ENCODE data around the gene LILRA5. TPM values are rescaled to one million over a fixed set of nuclear protein-coding genes. Genes with fewer than 3 reads are reported as not detected.

Gene LILRA5
- total and polyA plus RNA-seq, 10 of the 15 experiments (the other 5 are each of a cell fraction or from before 2014, with no cell fraction given) = 0.05 to 1.2 (median 0.36) TPM; not detected in 4

DNA sequence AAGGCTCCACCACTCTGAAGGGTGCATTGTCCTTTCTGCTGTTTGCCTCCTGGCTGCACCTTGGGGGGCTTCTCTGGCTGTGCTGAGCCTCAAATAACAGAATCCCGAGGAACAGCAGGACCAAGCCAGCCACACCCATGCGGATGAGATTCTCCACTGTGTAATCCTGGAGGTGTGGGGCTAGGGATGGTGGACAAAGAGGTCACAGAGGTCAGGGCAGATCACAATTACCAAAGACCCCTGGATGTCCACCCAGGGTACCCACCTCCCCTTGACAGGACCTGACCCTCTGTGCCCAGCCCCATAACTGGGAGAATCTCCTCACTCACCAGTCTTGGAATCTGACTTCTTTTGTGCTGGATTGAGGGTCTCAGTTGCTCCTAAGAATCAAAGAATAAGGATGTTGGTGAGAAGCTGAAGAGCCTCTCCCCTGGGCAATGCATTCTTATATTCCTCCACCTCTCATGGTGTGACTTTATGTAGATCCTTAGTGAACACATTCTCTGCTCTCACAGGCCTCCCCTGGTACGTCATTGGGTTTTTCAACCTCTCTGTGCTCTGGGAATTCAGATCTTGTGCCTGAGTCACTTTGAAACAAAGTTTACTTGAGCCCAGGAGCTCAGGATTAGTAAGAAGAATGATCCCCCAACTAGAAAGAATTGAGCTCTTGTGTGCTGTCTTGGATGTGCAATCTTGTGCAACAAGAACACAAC is 20.8 kb upstream of the LILRA5 start (continued):
- TF ChIP-seq, protein P1, sequence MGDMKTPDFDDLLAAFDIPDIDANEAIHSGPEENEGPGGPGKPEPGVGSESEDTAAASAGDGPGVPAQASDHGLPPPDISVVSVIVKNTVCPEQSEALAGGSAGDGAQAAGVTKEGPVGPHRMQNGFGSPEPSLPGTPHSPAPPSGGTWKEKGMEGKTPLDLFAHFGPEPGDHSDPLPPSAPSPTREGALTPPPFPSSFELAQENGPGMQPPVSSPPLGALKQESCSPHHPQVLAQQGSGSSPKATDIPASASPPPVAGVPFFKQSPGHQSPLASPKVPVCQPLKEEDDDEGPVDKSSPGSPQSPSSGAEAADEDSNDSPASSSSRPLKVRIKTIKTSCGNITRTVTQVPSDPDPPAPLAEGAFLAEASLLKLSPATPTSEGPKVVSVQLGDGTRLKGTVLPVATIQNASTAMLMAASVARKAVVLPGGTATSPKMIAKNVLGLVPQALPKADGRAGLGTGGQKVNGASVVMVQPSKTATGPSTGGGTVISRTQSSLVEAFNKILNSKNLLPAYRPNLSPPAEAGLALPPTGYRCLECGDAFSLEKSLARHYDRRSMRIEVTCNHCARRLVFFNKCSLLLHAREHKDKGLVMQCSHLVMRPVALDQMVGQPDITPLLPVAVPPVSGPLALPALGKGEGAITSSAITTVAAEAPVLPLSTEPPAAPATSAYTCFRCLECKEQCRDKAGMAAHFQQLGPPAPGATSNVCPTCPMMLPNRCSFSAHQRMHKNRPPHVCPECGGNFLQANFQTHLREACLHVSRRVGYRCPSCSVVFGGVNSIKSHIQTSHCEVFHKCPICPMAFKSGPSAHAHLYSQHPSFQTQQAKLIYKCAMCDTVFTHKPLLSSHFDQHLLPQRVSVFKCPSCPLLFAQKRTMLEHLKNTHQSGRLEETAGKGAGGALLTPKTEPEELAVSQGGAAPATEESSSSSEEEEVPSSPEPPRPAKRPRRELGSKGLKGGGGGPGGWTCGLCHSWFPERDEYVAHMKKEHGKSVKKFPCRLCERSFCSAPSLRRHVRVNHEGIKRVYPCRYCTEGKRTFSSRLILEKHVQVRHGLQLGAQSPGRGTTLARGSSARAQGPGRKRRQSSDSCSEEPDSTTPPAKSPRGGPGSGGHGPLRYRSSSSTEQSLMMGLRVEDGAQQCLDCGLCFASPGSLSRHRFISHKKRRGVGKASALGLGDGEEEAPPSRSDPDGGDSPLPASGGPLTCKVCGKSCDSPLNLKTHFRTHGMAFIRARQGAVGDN (IDR thresholded peaks at IDR 0.05) = no peak
- TF ChIP-seq, protein P2, sequence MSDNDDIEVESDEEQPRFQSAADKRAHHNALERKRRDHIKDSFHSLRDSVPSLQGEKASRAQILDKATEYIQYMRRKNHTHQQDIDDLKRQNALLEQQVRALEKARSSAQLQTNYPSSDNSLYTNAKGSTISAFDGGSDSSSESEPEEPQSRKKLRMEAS (IDR thresholded peaks at IDR 0.05; ENCODE audit: low read depth, low read length) = no peak
- no peak for TF ChIP-seq RCOR1 (conservative IDR thresholded peaks at IDR 0.05; ENCODE audit: low read depth, low read length)
- TF ChIP-seq, protein P3, sequence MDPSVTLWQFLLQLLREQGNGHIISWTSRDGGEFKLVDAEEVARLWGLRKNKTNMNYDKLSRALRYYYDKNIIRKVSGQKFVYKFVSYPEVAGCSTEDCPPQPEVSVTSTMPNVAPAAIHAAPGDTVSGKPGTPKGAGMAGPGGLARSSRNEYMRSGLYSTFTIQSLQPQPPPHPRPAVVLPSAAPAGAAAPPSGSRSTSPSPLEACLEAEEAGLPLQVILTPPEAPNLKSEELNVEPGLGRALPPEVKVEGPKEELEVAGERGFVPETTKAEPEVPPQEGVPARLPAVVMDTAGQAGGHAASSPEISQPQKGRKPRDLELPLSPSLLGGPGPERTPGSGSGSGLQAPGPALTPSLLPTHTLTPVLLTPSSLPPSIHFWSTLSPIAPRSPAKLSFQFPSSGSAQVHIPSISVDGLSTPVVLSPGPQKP (IDR thresholded peaks at IDR 0.05; ENCODE audit: low read depth, low read length) = no peak
- TF ChIP-seq RUNX3 (IDR thresholded peaks at IDR 0.05; ENCODE audit: low read length) = no peak

DNA sequence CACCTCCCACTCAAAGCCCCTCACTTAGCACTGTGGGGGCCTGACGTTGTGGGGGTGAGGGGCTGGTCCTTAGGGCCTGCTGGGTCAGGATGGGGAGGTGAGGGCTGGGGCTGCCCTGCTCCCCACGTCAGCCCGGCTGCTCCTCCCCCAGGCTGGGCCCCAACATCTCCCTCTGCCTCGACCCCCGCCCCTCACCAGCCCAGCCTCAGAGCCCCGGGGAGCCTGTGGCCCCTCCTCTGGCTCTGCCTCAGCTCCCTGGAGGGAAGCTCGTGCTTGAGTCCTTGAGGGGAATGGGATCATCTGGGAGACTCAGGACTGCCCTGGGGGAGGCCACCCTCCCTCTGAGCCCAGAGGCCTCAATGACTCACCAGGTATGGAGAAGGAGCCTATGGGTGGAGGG is 19.2 kb upstream of the LILRA5 start:
- no peak for FAIRE-seq
- no peak overlapping the region for H3K4me3 ChIP-seq
- no peaks in the 10 kb centered on the region for H3K79me2 ChIP-seq (ENCODE audit: control insufficient read depth, insufficient read depth, low read length)
- SMC1A ChIA-PET (ENCODE audit: uncharacterized antibody, unreplicated experiment) = interaction anchor here (1.1 to 1.7 kb wide), 2 partner anchors 19 to 58 kb away, joined by 4 to 5 read pairs; no protein-coding TSS in a partner anchor
- H4K20me1 ChIP-seq (ENCODE audit: control insufficient read depth, insufficient read depth) = no peaks in the 10 kb centered on the region
- no peak overlapping the region for H3K27ac ChIP-seq (ENCODE audit: control insufficient read depth, insufficient read depth)
- H3K4me1 ChIP-seq (ENCODE audit: control insufficient read depth, insufficient read depth, low read length) = no peaks in the 10 kb centered on the region
- no peak overlapping the region for H2AFZ ChIP-seq (ENCODE audit: control insufficient read depth, low read depth, low read length)
- H3K9me3 ChIP-seq (replicated peaks; ENCODE audit: control insufficient read depth, insufficient read depth, low read length) = peaks cover 4% of the 10 kb centered on the region; the same call in 2 of the 3 replicates
- CTCF ChIA-PET = interaction anchor here (0.5 to 0.9 kb wide), 2 partner anchors 14 to 21 kb away, joined by 3 read pairs; no protein-coding TSS in a partner anchor
- BruUV-seq (replicated peaks) = no TSS peak
- in situ Hi-C loops (cut with MboI) (no loop called here), intact Hi-C loops (cut with micrococcal nuclease; ENCODE audit: unreplicated experiment) (no loop called here)
- RAD21 ChIA-PET (ENCODE audit: unreplicated experiment) = interaction anchor here (1.3 kb wide), 1 partner anchor 57 kb away, joined by 4 read pairs; no protein-coding TSS in a partner anchor
- H3K27me3 ChIP-seq (replicated peaks in 1 of 2; ENCODE audit: control insufficient read depth in 2 of 2, insufficient read depth in 2 of 2, low read length in 1 of 2) = no peaks in the 10 kb centered on the region
- POLR2A ChIA-PET = interaction anchor here (2.3 kb wide), 1 partner anchor 13 kb away, joined by 12 read pairs; no protein-coding TSS in a partner anchor
- H3K9ac ChIP-seq (ENCODE audit: control insufficient read depth, insufficient read depth, low read length) = no peak overlapping the region
- DNase-seq (ENCODE audit: low read depth, low spot score) = no peak
- H3K4me2 ChIP-seq (ENCODE audit: control insufficient read depth, insufficient read depth) = no peak overlapping the region
- no peak for ATAC-seq
- 5% methylated on average over 7 of the region's 7 CpGs for WGBS (ENCODE audit: insufficient coverage, insufficient replicate concordance, low lambda C conversion rate, missing lambda C conversion rate)
- no peaks in the 10 kb centered on the region for H3K36me3 ChIP-seq (ENCODE audit: control insufficient read depth in 2 of 2, insufficient read depth in 2 of 2, low read length in 1 of 2)
- TF ChIP-seq ZNF217 (IDR thresholded peaks at IDR 0.05) (no peak), NRF1 (conservative IDR thresholded peaks at IDR 0.05; ENCODE audit: low read depth, low read length) (no peak), NFXL1 (IDR thresholded peaks at IDR 0.05; ENCODE audit: borderline replicate concordance) (no peak), TBL1XR1 (IDR thresholded peaks at IDR 0.05; ENCODE audit: low read depth, low read length) (no peak), YBX1 (IDR thresholded peaks at IDR 0.05) (no peak), ASH2L (IDR thresholded peaks at IDR 0.05; ENCODE audit: borderline replicate concordance, low read depth) (no peak), NR2F1 (conservative IDR thresholded peaks at IDR 0.05) (no peak)
- TF ChIP-seq, protein P4, sequence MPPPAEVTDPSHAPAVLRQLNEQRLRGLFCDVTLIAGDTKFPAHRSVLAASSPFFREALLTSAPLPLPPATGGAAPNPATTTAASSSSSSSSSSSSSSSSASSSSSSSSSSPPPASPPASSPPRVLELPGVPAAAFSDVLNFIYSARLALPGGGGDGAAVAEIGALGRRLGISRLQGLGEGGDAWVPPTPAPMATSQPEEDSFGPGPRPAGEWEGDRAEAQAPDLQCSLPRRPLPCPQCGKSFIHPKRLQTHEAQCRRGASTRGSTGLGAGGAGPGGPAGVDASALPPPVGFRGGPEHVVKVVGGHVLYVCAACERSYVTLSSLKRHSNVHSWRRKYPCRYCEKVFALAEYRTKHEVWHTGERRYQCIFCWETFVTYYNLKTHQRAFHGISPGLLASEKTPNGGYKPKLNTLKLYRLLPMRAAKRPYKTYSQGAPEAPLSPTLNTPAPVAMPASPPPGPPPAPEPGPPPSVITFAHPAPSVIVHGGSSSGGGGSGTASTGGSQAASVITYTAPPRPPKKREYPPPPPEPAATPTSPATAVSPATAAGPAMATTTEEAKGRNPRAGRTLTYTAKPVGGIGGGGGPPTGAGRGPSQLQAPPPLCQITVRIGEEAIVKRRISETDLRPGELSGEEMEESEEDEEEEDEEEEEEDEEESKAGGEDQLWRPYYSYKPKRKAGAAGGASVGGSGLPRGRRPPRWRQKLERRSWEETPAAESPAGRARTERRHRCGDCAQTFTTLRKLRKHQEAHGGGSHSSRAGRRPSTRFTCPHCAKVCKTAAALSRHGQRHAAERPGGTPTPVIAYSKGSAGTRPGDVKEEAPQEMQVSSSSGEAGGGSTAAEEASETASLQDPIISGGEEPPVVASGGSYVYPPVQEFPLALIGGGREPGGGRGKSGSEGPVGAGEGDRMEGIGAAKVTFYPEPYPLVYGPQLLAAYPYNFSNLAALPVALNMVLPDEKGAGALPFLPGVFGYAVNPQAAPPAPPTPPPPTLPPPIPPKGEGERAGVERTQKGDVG (CRISPR knock-in tag; IDR thresholded peaks at IDR 0.05) = no peak
